HepG2 (cell line): ENCODE results near the gene DRAP1. TPM values are rescaled to one million over a fixed set of nuclear protein-coding genes. Genes with fewer than 3 reads are reported as not detected.

Experiments used
- CHCHD3 ChIP-seq: sonication (generic); formaldehyde crosslinking; IDR thresholded peaks from 2 replicates; pipeline ENCODE4 v1.8.0; 2022; ENCODE audit warnings: mild to moderate bottlenecking, missing genetic modification reagents, moderate library complexity
- DNMT1 ChIP-seq: sonication (generic); formaldehyde crosslinking; IDR thresholded peaks from 2 replicates; pipeline ENCODE4 v1.5.1; 2020; ENCODE audit warnings: mild to moderate bottlenecking, missing genetic modification reagents
- FOXP1 ChIP-seq, 2 experiments: fragments of 450-650 bp in 1 of 2; IDR thresholded peaks; 2 replicates each; pipeline ENCODE4 v1.6.1; 2017 to 2018; ENCODE audit warnings: antibody characterized with exemption in 1 of 2
- GABPA ChIP-seq, 2 experiments: IDR thresholded peaks; 2 replicates each; pipeline ENCODE4 v1.6.1; 2011 to 2016; ENCODE audit warnings: low read depth in 2 of 2, low read length in 1 of 2, missing biosample characterization in 1 of 2, missing genetic modification characterization in 1 of 2
- HNRNPK ChIP-seq: fragments of 200-400 bp; formaldehyde crosslinking; IDR thresholded peaks from 2 replicates; pipeline ENCODE4 v1.6.1; 2018; ENCODE audit warnings: low read length, low read depth, moderate library complexity, mild to moderate bottlenecking; ENCODE audit not compliant: poor library complexity, severe bottlenecking
- JDP2 ChIP-seq: sonication (generic); formaldehyde crosslinking; IDR thresholded peaks from 2 replicates; pipeline ENCODE4 v1.8.1; 2022; ENCODE audit warnings: missing genetic modification reagents, borderline replicate concordance
- KLF6 ChIP-seq: IDR thresholded peaks from 2 replicates; pipeline ENCODE4 v1.8.0; 2016; ENCODE audit warnings: missing biosample characterization, missing genetic modification reagents
- TBP ChIP-seq: sonication (generic); formaldehyde crosslinking; IDR thresholded peaks from 2 replicates; pipeline ENCODE4 v1.5.0; 2020; ENCODE audit warnings: missing genetic modification reagents
- TRIM24 ChIP-seq: sonication (generic); formaldehyde crosslinking; IDR thresholded peaks from 2 replicates; pipeline ENCODE4 v1.8.0; 2022; ENCODE audit warnings: mild to moderate bottlenecking, missing genetic modification reagents
- ZKSCAN1 ChIP-seq: fragments of 150-350 bp; IDR thresholded peaks from 2 replicates; pipeline ENCODE4 v1.6.1; 2014; ENCODE audit warnings: low read length
- ZNF224 ChIP-seq: sonication (generic); formaldehyde crosslinking; IDR thresholded peaks from 2 replicates; pipeline ENCODE4 v1.5.0; 2020; ENCODE audit warnings: mild to moderate bottlenecking, missing genetic modification reagents
- ZNF331 ChIP-seq: sonication (generic); formaldehyde crosslinking; IDR thresholded peaks from 2 replicates; pipeline ENCODE4 v1.4.0; 2020; ENCODE audit warnings: missing genetic modification reagents
- ZNF761 ChIP-seq: sonication (generic); formaldehyde crosslinking; conservative IDR thresholded peaks from 2 replicates; pipeline ENCODE4 v1.4.0; 2020; ENCODE audit warnings: mild to moderate bottlenecking, missing genetic modification reagents
- polyA plus RNA-seq, 8 experiments: library from polyadenylated mRNA; depleted of rRNA in 3 of 8; stranded (reverse) in 7 of 8; unstranded in 1 of 8; fragments of >200 nt; fragmentation: Illumina TruSeq in 4 of 8; extraction: Trizol in 4 of 8; gene quantifications; 2 replicates each; pipeline versions ENCODE4 v1.2.1 to v1.2.3, GENCODE V29; 2011 to 2016; ENCODE audit warnings: low read depth in 4 of 8, missing spikeins in 1 of 8, mixed read lengths in 1 of 8; ENCODE audit not compliant: insufficient read depth in 1 of 8
- total RNA-seq, 5 experiments: library from RNA; depleted of rRNA; stranded (reverse); fragments of >200 nt; fragmentation: Illumina TruSeq; extraction: Trizol; gene quantifications; 2 replicates each; pipeline ENCODE4 v1.2.3, GENCODE V29; 2016; ENCODE audit warnings: low read depth in 1 of 5
- TF ChIP-seq, protein P1 (sequence below), 2 experiments: sonication (generic) in 1 of 2; formaldehyde crosslinking in 1 of 2; IDR thresholded peaks; 2 replicates each; pipeline versions ENCODE4 v1.6.1 to v1.9.0; 2014 to 2022; ENCODE audit warnings: antibody characterized with exemption in 1 of 2, borderline replicate concordance in 1 of 2, inconsistent platforms in 1 of 2, low read depth in 1 of 2, missing genetic modification reagents in 1 of 2
- TF ChIP-seq, protein P2 (sequence below): sonication (generic); formaldehyde crosslinking; IDR thresholded peaks from 2 replicates; pipeline ENCODE4 v1.5.0; 2020; ENCODE audit warnings: missing genetic modification reagents
- TF ChIP-seq, protein P3 (sequence below): sonication (generic); formaldehyde crosslinking; IDR thresholded peaks from 2 replicates; pipeline ENCODE4 v1.5.0; 2020; ENCODE audit warnings: missing genetic modification reagents, mild to moderate bottlenecking, borderline replicate concordance
- TF ChIP-seq, protein P4 (sequence below): sonication (generic); formaldehyde crosslinking; IDR thresholded peaks from 2 replicates; pipeline ENCODE4 v1.4.0; 2020; ENCODE audit warnings: mild to moderate bottlenecking, missing genetic modification reagents
- TF ChIP-seq, protein P5 (sequence below): sonication (generic); formaldehyde crosslinking; IDR thresholded peaks from 2 replicates; pipeline ENCODE4 v1.8.1; 2023; ENCODE audit warnings: missing genetic modification reagents, inconsistent platforms, borderline replicate concordance
- TF ChIP-seq, protein P6 (sequence below): sonication (generic); formaldehyde crosslinking; IDR thresholded peaks from 2 replicates; pipeline ENCODE4 v1.4.0; 2020; ENCODE audit warnings: mild to moderate bottlenecking, missing genetic modification reagents

DRAP1 gene
- total and polyA plus RNA-seq, 2 of the 13 experiments (the other 11 are each of a cell fraction or from before 2014, with no cell fraction given) = 46.8 to 52.3 TPM

DNA sequence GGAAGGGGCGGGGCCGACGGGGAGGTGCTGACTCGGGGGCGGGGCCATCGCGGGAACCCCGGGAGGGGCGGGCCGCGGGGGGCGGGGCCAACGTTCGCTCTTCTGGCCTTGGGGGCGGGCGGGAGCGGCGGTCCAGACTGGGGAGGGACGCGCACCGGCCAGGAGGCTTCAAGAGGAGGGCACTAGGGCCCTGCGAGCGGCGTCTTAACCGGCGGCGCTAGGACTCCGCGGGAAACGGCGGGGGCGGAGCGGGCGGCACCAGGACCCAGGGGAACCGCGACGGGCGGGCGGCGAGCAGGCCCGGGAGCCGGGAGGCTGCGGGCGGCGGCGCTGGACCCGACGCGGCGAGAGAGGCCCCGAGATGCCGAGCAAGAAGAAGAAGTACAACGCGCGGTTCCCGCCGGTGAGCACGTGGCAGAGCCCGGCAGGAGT, at the start of gene DRAP1 (continued):
- TF ChIP-seq, protein P1, sequence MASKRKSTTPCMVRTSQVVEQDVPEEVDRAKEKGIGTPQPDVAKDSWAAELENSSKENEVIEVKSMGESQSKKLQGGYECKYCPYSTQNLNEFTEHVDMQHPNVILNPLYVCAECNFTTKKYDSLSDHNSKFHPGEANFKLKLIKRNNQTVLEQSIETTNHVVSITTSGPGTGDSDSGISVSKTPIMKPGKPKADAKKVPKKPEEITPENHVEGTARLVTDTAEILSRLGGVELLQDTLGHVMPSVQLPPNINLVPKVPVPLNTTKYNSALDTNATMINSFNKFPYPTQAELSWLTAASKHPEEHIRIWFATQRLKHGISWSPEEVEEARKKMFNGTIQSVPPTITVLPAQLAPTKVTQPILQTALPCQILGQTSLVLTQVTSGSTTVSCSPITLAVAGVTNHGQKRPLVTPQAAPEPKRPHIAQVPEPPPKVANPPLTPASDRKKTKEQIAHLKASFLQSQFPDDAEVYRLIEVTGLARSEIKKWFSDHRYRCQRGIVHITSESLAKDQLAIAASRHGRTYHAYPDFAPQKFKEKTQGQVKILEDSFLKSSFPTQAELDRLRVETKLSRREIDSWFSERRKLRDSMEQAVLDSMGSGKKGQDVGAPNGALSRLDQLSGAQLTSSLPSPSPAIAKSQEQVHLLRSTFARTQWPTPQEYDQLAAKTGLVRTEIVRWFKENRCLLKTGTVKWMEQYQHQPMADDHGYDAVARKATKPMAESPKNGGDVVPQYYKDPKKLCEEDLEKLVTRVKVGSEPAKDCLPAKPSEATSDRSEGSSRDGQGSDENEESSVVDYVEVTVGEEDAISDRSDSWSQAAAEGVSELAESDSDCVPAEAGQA (IDR thresholded peaks at IDR 0.05; ENCODE audit: low read depth) = no peak
- TF ChIP-seq, protein P1 (CRISPR knock-in tag; IDR thresholded peaks at IDR 0.05; ENCODE audit: borderline replicate concordance) = no peak; the same call in 1 of the 2 replicates
- no peak for TF ChIP-seq CHCHD3 (CRISPR knock-in tag)
- TF ChIP-seq ZKSCAN1 = no peak
- TF ChIP-seq ZNF224 (CRISPR knock-in tag) = no peak
- peak; percentile 57; the same call in 1 of the 2 replicates for TF ChIP-seq ZNF761 (CRISPR knock-in tag)
- TF ChIP-seq, protein P2, sequence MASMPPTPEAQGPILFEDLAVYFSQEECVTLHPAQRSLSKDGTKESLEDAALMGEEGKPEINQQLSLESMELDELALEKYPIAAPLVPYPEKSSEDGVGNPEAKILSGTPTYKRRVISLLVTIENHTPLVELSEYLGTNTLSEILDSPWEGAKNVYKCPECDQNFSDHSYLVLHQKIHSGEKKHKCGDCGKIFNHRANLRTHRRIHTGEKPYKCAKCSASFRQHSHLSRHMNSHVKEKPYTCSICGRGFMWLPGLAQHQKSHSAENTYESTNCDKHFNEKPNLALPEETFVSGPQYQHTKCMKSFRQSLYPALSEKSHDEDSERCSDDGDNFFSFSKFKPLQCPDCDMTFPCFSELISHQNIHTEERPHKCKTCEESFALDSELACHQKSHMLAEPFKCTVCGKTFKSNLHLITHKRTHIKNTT (CRISPR knock-in tag) = no peak
- 0 out of 2 replicates have a peak, but pooled peaks have one; percentile 25 for TF ChIP-seq DNMT1 (CRISPR knock-in tag)
- no peak for TF ChIP-seq JDP2 (CRISPR knock-in tag)
- peak; percentile 77; the same call in 1 of the 2 replicates for TF ChIP-seq KLF6 (CRISPR knock-in tag)
- TF ChIP-seq FOXP1 (IDR thresholded peaks at IDR 0.05) = no peak
- TF ChIP-seq FOXP1 (CRISPR knock-in tag; IDR thresholded peaks at IDR 0.05) = peak; percentile 44; the same call in 1 of the 2 replicates
- peak; percentile 69 for TF ChIP-seq HNRNPK
- peak; percentile 53 for TF ChIP-seq GABPA (IDR thresholded peaks at IDR 0.05; ENCODE audit: low read depth, low read length)
- peak; percentile 63; the same call in 1 of the 2 replicates for TF ChIP-seq GABPA (CRISPR knock-in tag; IDR thresholded peaks at IDR 0.05; ENCODE audit: low read depth)
- TF ChIP-seq TRIM24 (CRISPR knock-in tag) = no peak
- TF ChIP-seq ZNF331 (CRISPR knock-in tag) = peak; percentile 85
- TF ChIP-seq, protein P3, sequence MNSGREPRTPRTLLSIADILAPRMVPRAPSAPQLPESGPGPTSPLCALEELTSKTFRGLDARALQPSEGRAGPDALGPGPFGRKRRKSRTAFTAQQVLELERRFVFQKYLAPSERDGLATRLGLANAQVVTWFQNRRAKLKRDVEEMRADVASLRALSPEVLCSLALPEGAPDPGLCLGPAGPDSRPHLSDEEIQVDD (CRISPR knock-in tag) = 0 out of 2 replicates have a peak, but pooled peaks have one; percentile 67
- TF ChIP-seq, protein P4, sequence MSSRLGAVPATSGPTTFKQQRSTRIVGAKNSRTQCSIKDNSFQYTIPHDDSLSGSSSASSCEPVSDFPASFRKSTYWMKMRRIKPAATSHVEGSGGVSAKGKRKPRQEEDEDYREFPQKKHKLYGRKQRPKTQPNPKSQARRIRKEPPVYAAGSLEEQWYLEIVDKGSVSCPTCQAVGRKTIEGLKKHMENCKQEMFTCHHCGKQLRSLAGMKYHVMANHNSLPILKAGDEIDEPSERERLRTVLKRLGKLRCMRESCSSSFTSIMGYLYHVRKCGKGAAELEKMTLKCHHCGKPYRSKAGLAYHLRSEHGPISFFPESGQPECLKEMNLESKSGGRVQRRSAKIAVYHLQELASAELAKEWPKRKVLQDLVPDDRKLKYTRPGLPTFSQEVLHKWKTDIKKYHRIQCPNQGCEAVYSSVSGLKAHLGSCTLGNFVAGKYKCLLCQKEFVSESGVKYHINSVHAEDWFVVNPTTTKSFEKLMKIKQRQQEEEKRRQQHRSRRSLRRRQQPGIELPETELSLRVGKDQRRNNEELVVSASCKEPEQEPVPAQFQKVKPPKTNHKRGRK (CRISPR knock-in tag) = no peak
- TF ChIP-seq, protein P5, sequence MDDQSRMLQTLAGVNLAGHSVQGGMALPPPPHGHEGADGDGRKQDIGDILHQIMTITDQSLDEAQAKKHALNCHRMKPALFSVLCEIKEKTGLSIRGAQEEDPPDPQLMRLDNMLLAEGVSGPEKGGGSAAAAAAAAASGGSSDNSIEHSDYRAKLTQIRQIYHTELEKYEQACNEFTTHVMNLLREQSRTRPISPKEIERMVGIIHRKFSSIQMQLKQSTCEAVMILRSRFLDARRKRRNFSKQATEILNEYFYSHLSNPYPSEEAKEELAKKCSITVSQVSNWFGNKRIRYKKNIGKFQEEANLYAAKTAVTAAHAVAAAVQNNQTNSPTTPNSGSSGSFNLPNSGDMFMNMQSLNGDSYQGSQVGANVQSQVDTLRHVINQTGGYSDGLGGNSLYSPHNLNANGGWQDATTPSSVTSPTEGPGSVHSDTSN = no peak
- TF ChIP-seq, protein P6, sequence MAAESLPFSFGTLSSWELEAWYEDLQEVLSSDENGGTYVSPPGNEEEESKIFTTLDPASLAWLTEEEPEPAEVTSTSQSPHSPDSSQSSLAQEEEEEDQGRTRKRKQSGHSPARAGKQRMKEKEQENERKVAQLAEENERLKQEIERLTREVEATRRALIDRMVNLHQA (CRISPR knock-in tag) = no peak
- TF ChIP-seq TBP (CRISPR knock-in tag) = no peak
